ENCODE measurements around the gene PLCD4. TPM values are rescaled to one million over a fixed set of nuclear protein-coding genes. Genes with fewer than 3 reads are reported as not detected.

The PLCD4 gene
- total RNA-seq, 1 donor from 2014 or later, result 0.86 TPM

- H3K9me3 Mint-ChIP-seq (ENCODE audit: unreplicated experiment), result no peaks in the 10 kb centered on the region
- H3K4me1 ChIP-seq (ENCODE audit: insufficient read depth, low read length), result peaks cover 9% of the 10 kb centered on the region
- H3K27ac Mint-ChIP-seq (ENCODE audit: unreplicated experiment), result peak within 1 kb of the TSS; percentile 90
- H3K36me3 ChIP-seq (ENCODE audit: insufficient read depth, low read length), result peaks cover 8% of the 10 kb centered on the region
- peak within 1 kb of the TSS; percentile 94 for H3K4me3 ChIP-seq (ENCODE audit: insufficient read depth, low read depth, low read length)
- H3K4me1 Mint-ChIP-seq (ENCODE audit: low read depth, unreplicated experiment), result peaks cover 10% of the 10 kb centered on the region
- H3K9ac ChIP-seq (ENCODE audit: low read length), result peak within 1 kb of the TSS; percentile 96
- no peaks in the 10 kb centered on the region for H3K27me3 Mint-ChIP-seq (ENCODE audit: low read depth, unreplicated experiment)
- H3K4me2 ChIP-seq (ENCODE audit: low read length), result peak within 1 kb of the TSS; percentile 96
- H3K27me3 ChIP-seq (ENCODE audit: insufficient read depth, low read length), result no peaks in the 10 kb centered on the region
- no peak for TF ChIP-seq EZH2 (IDR thresholded peaks at IDR 0.05; ENCODE audit: insufficient read depth, low read length)
- no peak for TF ChIP-seq CTCF (IDR thresholded peaks at IDR 0.05; ENCODE audit: insufficient read depth, low read depth, low read length)
- peak within 1 kb of the TSS; percentile 94 for H3K4me3 Mint-ChIP-seq (ENCODE audit: unreplicated experiment)
- no peaks in the 10 kb centered on the region for H3K9me3 ChIP-seq (ENCODE audit: insufficient read depth, low read depth, low read length)
- peak within 1 kb of the TSS; percentile 96 for H3K27ac ChIP-seq (ENCODE audit: low read depth, low read length)
- H3K36me3 Mint-ChIP-seq (ENCODE audit: low read depth, unreplicated experiment), result peaks cover 1% of the 10 kb centered on the region
- DNase-seq (ENCODE audit: low read depth), result peak; percentile 91
- H2AFZ ChIP-seq (ENCODE audit: low read depth, low read length), result peak within 1 kb of the TSS; percentile 84
- no peak for FAIRE-seq
- H4K20me1 ChIP-seq (ENCODE audit: insufficient read depth, low read length), result peaks cover 15% of the 10 kb centered on the region
- H3K79me2 ChIP-seq (ENCODE audit: insufficient read depth, low read length), result peaks cover 99% of the 10 kb centered on the region
Observed at GRCh38 chr2:218568190-218569037, 39.3 kb upstream of the PLCD4 start, which contains the start of the genes CNOT9 and USP37. Gene CNOT9, plus strand, starts transcription at chr2:218568839. Its CDS starts 116 bp downstream, at chr2:218568955. Gene USP37, minus strand, starts transcription at chr2:218568351. Its CDS starts 9,698 bp downstream, at chr2:218558653.

- Histone ChIP-seq H3K9me3 (ENCODE audit: insufficient read depth, low read depth, low read length) (no peaks in the 10 kb centered on the region), H3K27ac (ENCODE audit: low read depth, low read length) (peak overlapping the region; percentile 96), H3K36me3 (ENCODE audit: insufficient read depth, low read length) (peaks cover 9% of the 10 kb centered on the region), H3K9ac (ENCODE audit: low read length) (peak overlapping the region; percentile 96), H3K4me3 (ENCODE audit: insufficient read depth, low read depth, low read length) (peak overlapping the region; percentile 88), H2AFZ (ENCODE audit: low read depth, low read length) (peak overlapping the region; percentile 84), H3K79me2 (ENCODE audit: insufficient read depth, low read length) (peaks cover 98% of the 10 kb centered on the region), H4K20me1 (ENCODE audit: insufficient read depth, low read length) (peaks cover 15% of the 10 kb centered on the region), H3K27me3 (ENCODE audit: insufficient read depth, low read length) (no peaks in the 10 kb centered on the region), H3K4me2 (ENCODE audit: low read length) (peak overlapping the region; percentile 96), H3K4me1 (ENCODE audit: insufficient read depth, low read length) (peaks cover 9% of the 10 kb centered on the region)
- Mint-ChIP-seq H3K9me3 (ENCODE audit: unreplicated experiment) (no peaks in the 10 kb centered on the region), H3K27me3 (ENCODE audit: low read depth, unreplicated experiment) (no peaks in the 10 kb centered on the region), H3K4me1 (ENCODE audit: low read depth, unreplicated experiment) (peaks cover 10% of the 10 kb centered on the region), H3K27ac (ENCODE audit: unreplicated experiment) (peak overlapping the region; percentile 90), H3K4me3 (ENCODE audit: unreplicated experiment) (peak overlapping the region; percentile 94), H3K36me3 (ENCODE audit: low read depth, unreplicated experiment) (peaks cover under 1% of the 10 kb centered on the region)
- DNase-seq (ENCODE audit: low read depth), result peak; percentile 68
- TF ChIP-seq CTCF (IDR thresholded peaks at IDR 0.05; ENCODE audit: insufficient read depth, low read depth, low read length) (no peak), EZH2 (IDR thresholded peaks at IDR 0.05; ENCODE audit: insufficient read depth, low read length) (no peak)
- FAIRE-seq, result no peak
Observed at GRCh38 chr2:218569038-218569431, 38.7 kb upstream of the PLCD4 start.

Measured in astrocyte (in vitro differentiated cells and primary cell).